Activated CD8-positive, alpha-beta T cell treated with anti-CD3 and anti-CD28 coated beads, Interleukin-2, amount 10 ng/mL, durations not matched to agents 7 days and 5 days (primary cell): ENCODE measurements around the gene EDC4. TPM values are rescaled to one million over a fixed set of nuclear protein-coding genes. Genes with fewer than 3 reads are reported as not detected.

Experiments used
- ATAC-seq: fragments of 150-1000 bp; cut with Tn5 transposase; one replicate; pipeline ENCODE4 v1.10.0; 2021; ENCODE audit warnings: moderate library complexity
- CTCF ChIA-PET: fragments of 350-600 bp; sonication (Branson Sonifier 250); formaldehyde crosslinking; loops from one replicate; lab custom pipeline; 2021; ENCODE audit warnings: antibody characterized with exemption; lab: Charles Lee
- POLR2A ChIA-PET: fragments of 350-600 bp; sonication (Branson Sonifier 250); formaldehyde crosslinking; loops from one replicate; lab custom pipeline; 2021; ENCODE audit warnings: antibody characterized with exemption; lab: Charles Lee
- DNase-seq: peaks from one replicate; pipeline ENCODE4 v3.0.0-alpha.2; 2020
- H3K27ac Mint-ChIP-seq: one replicate; pipeline ENCODE4 v1.8.0; 2021; ENCODE audit warnings: mild to moderate bottlenecking, mixed read lengths
- H3K27me3 Mint-ChIP-seq: one replicate; pipeline ENCODE4 v1.8.0; 2021; ENCODE audit warnings: low read depth, mixed read lengths
- H3K36me3 Mint-ChIP-seq: one replicate; pipeline ENCODE4 v1.8.0; 2021; ENCODE audit warnings: low read depth, mixed read lengths
- H3K4me1 Mint-ChIP-seq: one replicate; pipeline ENCODE4 v1.8.0; 2021; ENCODE audit warnings: low read depth, mixed read lengths
- H3K4me3 Mint-ChIP-seq: one replicate; pipeline ENCODE4 v1.8.0; 2021; ENCODE audit warnings: mild to moderate bottlenecking, mixed read lengths
- H3K9me3 Mint-ChIP-seq: one replicate; pipeline ENCODE4 v1.8.0; 2022; ENCODE audit warnings: mixed read lengths; ENCODE audit not compliant: insufficient read depth
- total RNA-seq, 2 experiments: library from RNA; stranded (reverse); gene quantifications; one replicate each; pipeline ENCODE4 v1.2.3, GENCODE V29; 2021

EDC4 gene
- total RNA-seq, 2 experiments from 2014 or later = 111 to 113 TPM

GRCh38 chr16:67888331-67888730 lies 15.5 kb downstream of the EDC4 start:
- DNase-seq (no peak), ATAC-seq (no peak)
- ChIA-PET POLR2A (no interaction called here), CTCF (no interaction called here)
- Mint-ChIP-seq H3K36me3 (peaks cover 9% of the 10 kb centered on the region), H3K27ac (no peak overlapping the region), H3K4me3 (no peak overlapping the region), H3K9me3 (no peaks in the 10 kb centered on the region), H3K4me1 (peaks cover 7% of the 10 kb centered on the region), H3K27me3 (no peaks in the 10 kb centered on the region)

- peaks cover 3% of the 10 kb centered on the region for H3K36me3 Mint-ChIP-seq
- H3K27me3 Mint-ChIP-seq = no peaks in the 10 kb centered on the region
- no peak for DNase-seq
- H3K4me3 Mint-ChIP-seq = peak overlapping the region; percentile 74
- ATAC-seq = no peak
- H3K27ac Mint-ChIP-seq = peak overlapping the region; percentile 62
- CTCF ChIA-PET = interaction anchor here (1.0 to 4.3 kb wide), 7 partner anchors 9 to 371 kb away, joined by 3 to 21 read pairs (median 3); partner anchors contain the start of gene NRN1L
- H3K9me3 Mint-ChIP-seq = no peaks in the 10 kb centered on the region
- POLR2A ChIA-PET = interaction anchor here (0.7 to 3.1 kb wide), 7 partner anchors 8 to 178 kb away, joined by 3 to 15 read pairs (median 3); partner anchors contain the start of genes DPEP2 and NUTF2
- peaks cover 26% of the 10 kb centered on the region for H3K4me1 Mint-ChIP-seq
Measured at GRCh38 chr16:67892375-67892774, 19.5 kb downstream of the EDC4 start.

- peaks cover 3% of the 10 kb centered on the region for H3K36me3 Mint-ChIP-seq
- H3K27me3 Mint-ChIP-seq = no peaks in the 10 kb centered on the region
- peak within 1 kb of the TSS; percentile 97 for H3K4me3 Mint-ChIP-seq
- peaks cover 26% of the 10 kb centered on the region for H3K4me1 Mint-ChIP-seq
- no peaks in the 10 kb centered on the region for H3K9me3 Mint-ChIP-seq
- ChIA-PET CTCF (interaction anchor here (0.8 to 4.3 kb wide), 9 partner anchors 9 to 372 kb away, joined by 3 to 21 read pairs (median 3); partner anchors contain the start of gene NRN1L), POLR2A (interaction anchor here (0.7 to 3.1 kb wide), 7 partner anchors 9 to 178 kb away, joined by 3 to 15 read pairs (median 3); partner anchors contain the start of genes DPEP2 and NUTF2)
- peak within 1 kb of the TSS; percentile 97 for H3K27ac Mint-ChIP-seq
- ATAC-seq (peak; percentile 99), DNase-seq (peak; percentile 96)
Measured at GRCh38 chr16:67892899-67893742, 20.3 kb downstream of the EDC4 start, which contains the start of gene PSKH1. PSKH1 (plus strand) TSS chr16:67893254; CDS start chr16:67908750, 15,496 bp downstream.

GRCh38 chr16:67893743-67894399 lies 21.0 kb downstream of the EDC4 start:
- Mint-ChIP-seq H3K27me3 (no peaks in the 10 kb centered on the region), H3K9me3 (no peaks in the 10 kb centered on the region), H3K27ac (peak overlapping the region; percentile 97), H3K36me3 (peaks cover 3% of the 10 kb centered on the region), H3K4me3 (peak overlapping the region; percentile 97), H3K4me1 (peaks cover 28% of the 10 kb centered on the region)
- ATAC-seq = no peak
- POLR2A ChIA-PET = interaction anchor here (1.4 to 3.1 kb wide), 3 partner anchors 10 to 48 kb away, joined by 3 to 15 read pairs (median 4); partner anchors contain the start of gene NUTF2
- DNase-seq = peak; percentile 28
- CTCF ChIA-PET = interaction anchor here (0.8 to 4.3 kb wide), 6 partner anchors 10 to 86 kb away, joined by 3 to 21 read pairs (median 3); partner anchors contain the start of gene NRN1L

- Mint-ChIP-seq H3K27ac (no peak overlapping the region), H3K36me3 (peaks cover 3% of the 10 kb centered on the region), H3K27me3 (no peaks in the 10 kb centered on the region), H3K4me3 (no peak overlapping the region), H3K9me3 (no peaks in the 10 kb centered on the region), H3K4me1 (peaks cover 31% of the 10 kb centered on the region)
- ATAC-seq = no peak
- DNase-seq = no peak
- ChIA-PET CTCF (interaction anchor here (0.8 to 2.3 kb wide), 7 partner anchors 11 to 225 kb away, joined by 3 to 14 read pairs (median 4); partner anchors contain the start of gene NRN1L), POLR2A (interaction anchor here (1.5 kb wide), 1 partner anchor 39 kb away, joined by 5 read pairs; the partner anchor contains the start of gene PSMB10)
Measured at GRCh38 chr16:67897231-67897630, 24.4 kb downstream of the EDC4 start.

GRCh38 chr16:67901734-67902133 lies 28.9 kb downstream of the EDC4 start:
- H3K27ac Mint-ChIP-seq = no peak overlapping the region
- peaks cover 9% of the 10 kb centered on the region for H3K4me1 Mint-ChIP-seq
- no peaks in the 10 kb centered on the region for H3K27me3 Mint-ChIP-seq
- no peak overlapping the region for H3K4me3 Mint-ChIP-seq
- POLR2A ChIA-PET = no interaction called here
- CTCF ChIA-PET = no interaction called here
- H3K36me3 Mint-ChIP-seq = peaks cover 4% of the 10 kb centered on the region
- H3K9me3 Mint-ChIP-seq = no peaks in the 10 kb centered on the region
- DNase-seq (no peak), ATAC-seq (no peak)

GRCh38 chr16:67902831-67903230 lies 30.0 kb downstream of the EDC4 start:
- no peak for ATAC-seq

GRCh38 chr16:67907397-67908180 lies 34.7 kb downstream of the EDC4 start:
- ChIA-PET CTCF (interaction anchor here (1.0 to 1.5 kb wide), 3 partner anchors 11 to 387 kb away, joined by 3 to 12 read pairs (median 3); no protein-coding TSS in a partner anchor), POLR2A (interaction anchor here (1.1 kb wide), 1 partner anchor 29 kb away, joined by 3 read pairs; the partner anchor contains the start of gene PSMB10)
- Mint-ChIP-seq H3K9me3 (no peaks in the 10 kb centered on the region), H3K4me1 (peaks cover 17% of the 10 kb centered on the region), H3K27ac (peak overlapping the region; percentile 28), H3K27me3 (no peaks in the 10 kb centered on the region), H3K4me3 (no peak overlapping the region), H3K36me3 (peaks cover 15% of the 10 kb centered on the region)
- no peak for ATAC-seq
- DNase-seq = no peak

More at GRCh38 chr16:67902831-67903230, 30.0 kb downstream of the EDC4 start:
- ChIA-PET POLR2A (interaction anchor here (0.7 to 2.4 kb wide), 2 partner anchors 32 to 330 kb away, joined by 3 to 6 read pairs; no protein-coding TSS in a partner anchor), CTCF (no interaction called here)
- Mint-ChIP-seq H3K27ac (no peak overlapping the region), H3K4me3 (no peak overlapping the region), H3K27me3 (no peaks in the 10 kb centered on the region), H3K36me3 (peaks cover 4% of the 10 kb centered on the region), H3K4me1 (peaks cover 5% of the 10 kb centered on the region), H3K9me3 (no peaks in the 10 kb centered on the region)
- DNase-seq = no peak

GRCh38 chr16:67909056-67909742 lies 36.3 kb downstream of the EDC4 start:
- CTCF ChIA-PET = interaction anchor here (0.7 to 1.6 kb wide), 5 partner anchors 13 to 33 kb away, joined by 3 to 12 read pairs (median 4); no protein-coding TSS in a partner anchor
- ATAC-seq (no peak), DNase-seq (no peak)
- H3K27me3 Mint-ChIP-seq = no peaks in the 10 kb centered on the region
- H3K27ac Mint-ChIP-seq = peak overlapping the region; percentile 64
- peaks cover 11% of the 10 kb centered on the region for H3K36me3 Mint-ChIP-seq
- no peak overlapping the region for H3K4me3 Mint-ChIP-seq
- POLR2A ChIA-PET = interaction anchor here (1.1 to 1.6 kb wide), 2 partner anchors 25 to 28 kb away, joined by 3 to 4 read pairs; partner anchors contain the start of gene PSMB10
- peaks cover 17% of the 10 kb centered on the region for H3K4me1 Mint-ChIP-seq
- no peaks in the 10 kb centered on the region for H3K9me3 Mint-ChIP-seq

- POLR2A ChIA-PET = interaction anchor here (0.6 to 2.0 kb wide), 8 partner anchors 17 to 265 kb away, joined by 3 to 13 read pairs (median 4); partner anchors contain the start of genes CARMIL2 and PSMB10
- no peak overlapping the region for H3K4me3 Mint-ChIP-seq
Measured at GRCh38 chr16:67910158-67910557, 37.3 kb downstream of the EDC4 start.

More at GRCh38 chr16:67910158-67910557, 37.3 kb downstream of the EDC4 start:
- H3K9me3 Mint-ChIP-seq = no peaks in the 10 kb centered on the region
- no peaks in the 10 kb centered on the region for H3K27me3 Mint-ChIP-seq
- ATAC-seq (peak; percentile 97), DNase-seq (peak; percentile 69)
- peaks cover 13% of the 10 kb centered on the region for H3K36me3 Mint-ChIP-seq
- CTCF ChIA-PET = interaction anchor here (0.6 to 2.6 kb wide), 13 partner anchors 9 to 417 kb away, joined by 3 to 11 read pairs (median 4); partner anchors contain the start of genes RANBP10 and TSNAXIP1
- H3K27ac Mint-ChIP-seq = peak overlapping the region; percentile 64
- H3K4me1 Mint-ChIP-seq = peaks cover 17% of the 10 kb centered on the region
